ENCODE measurements around the gene ATG10.

DNA sequence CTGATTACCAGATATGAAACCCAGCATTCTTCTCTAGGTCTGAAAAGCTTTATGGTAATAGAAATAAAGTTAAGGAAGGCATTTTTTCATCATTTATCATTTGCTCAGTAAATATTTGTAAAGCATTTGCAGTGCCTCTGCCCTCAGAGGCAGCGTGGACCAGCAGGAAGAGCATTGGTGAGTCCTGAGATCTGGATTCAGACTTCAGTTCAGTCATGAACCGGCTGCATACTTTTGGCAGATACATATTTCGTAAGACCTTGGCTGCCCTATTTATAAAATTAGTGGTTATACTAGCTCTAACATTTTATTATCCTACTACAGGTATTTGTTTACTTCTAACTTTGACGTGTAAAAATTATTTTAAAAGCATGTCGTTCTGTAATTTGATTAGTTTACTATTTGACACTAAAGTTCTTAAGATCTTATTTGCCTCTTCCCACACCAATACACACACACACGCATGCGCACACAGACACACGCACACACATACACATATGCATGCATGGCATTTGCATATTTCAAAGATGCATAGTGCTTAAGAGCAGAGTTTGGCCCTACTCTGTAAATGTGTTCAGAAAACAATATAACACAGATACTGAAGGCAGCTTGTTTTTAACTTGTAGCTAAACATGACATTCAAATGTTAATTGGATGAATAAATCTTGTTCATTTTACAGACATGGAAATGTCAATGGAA is 204.4 kb downstream of the ATG10 start:
- TF ChIP-seq, protein P1, sequence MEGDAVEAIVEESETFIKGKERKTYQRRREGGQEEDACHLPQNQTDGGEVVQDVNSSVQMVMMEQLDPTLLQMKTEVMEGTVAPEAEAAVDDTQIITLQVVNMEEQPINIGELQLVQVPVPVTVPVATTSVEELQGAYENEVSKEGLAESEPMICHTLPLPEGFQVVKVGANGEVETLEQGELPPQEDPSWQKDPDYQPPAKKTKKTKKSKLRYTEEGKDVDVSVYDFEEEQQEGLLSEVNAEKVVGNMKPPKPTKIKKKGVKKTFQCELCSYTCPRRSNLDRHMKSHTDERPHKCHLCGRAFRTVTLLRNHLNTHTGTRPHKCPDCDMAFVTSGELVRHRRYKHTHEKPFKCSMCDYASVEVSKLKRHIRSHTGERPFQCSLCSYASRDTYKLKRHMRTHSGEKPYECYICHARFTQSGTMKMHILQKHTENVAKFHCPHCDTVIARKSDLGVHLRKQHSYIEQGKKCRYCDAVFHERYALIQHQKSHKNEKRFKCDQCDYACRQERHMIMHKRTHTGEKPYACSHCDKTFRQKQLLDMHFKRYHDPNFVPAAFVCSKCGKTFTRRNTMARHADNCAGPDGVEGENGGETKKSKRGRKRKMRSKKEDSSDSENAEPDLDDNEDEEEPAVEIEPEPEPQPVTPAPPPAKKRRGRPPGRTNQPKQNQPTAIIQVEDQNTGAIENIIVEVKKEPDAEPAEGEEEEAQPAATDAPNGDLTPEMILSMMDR (IDR thresholded peaks at IDR 0.05) = no peak
- no peak for TF ChIP-seq ZFX (IDR thresholded peaks at IDR 0.05; ENCODE audit: borderline replicate concordance)

Data from 22Rv1 (cell line).